GM12865 (cell line): ENCODE measurements around the gene ANTXRL.

ENCODE experiments used
- DNase-seq: peaks from one replicate; pipeline ENCODE4 v3.0.0; 2010; ENCODE audit warnings: low read depth
- H3K4me3 ChIP-seq: 2 replicates; pipeline ENCODE4 v1.5.1; 2011; ENCODE audit warnings: mild to moderate bottlenecking, low read depth, low read length, control low read depth
- TF ChIP-seq, protein P1 (sequence below): IDR thresholded peaks from 2 replicates; pipeline ENCODE4 v1.5.1; 2011; ENCODE audit warnings: low read length, control low read depth, low read depth, inconsistent platforms; ENCODE audit not compliant: insufficient read depth; ENCODE audit errors: missing control alignments

The ANTXRL gene

DNA sequence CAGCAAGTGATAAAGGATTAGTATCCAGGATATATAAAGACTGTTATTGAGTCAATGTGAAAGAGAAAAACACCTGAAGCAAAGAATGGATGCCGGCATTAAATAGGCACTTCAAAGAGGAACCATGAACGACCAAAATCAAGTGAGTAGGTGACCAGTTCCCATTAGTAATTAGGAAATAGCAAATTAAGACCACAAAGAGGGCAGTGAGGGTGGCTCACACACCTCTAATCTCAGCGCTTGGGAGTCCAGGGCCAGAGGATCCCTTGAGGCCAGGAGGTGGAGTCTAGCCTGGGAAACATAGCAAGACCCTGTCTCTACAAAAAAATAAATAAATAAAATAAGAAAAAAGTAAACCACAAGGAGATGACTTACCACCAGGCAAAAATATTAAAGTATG, 1.5 kb upstream of the ANTXRL start:
- peak overlapping the region; percentile 58 for H3K4me3 ChIP-seq
- DNase-seq = no peak
- TF ChIP-seq, protein P1, sequence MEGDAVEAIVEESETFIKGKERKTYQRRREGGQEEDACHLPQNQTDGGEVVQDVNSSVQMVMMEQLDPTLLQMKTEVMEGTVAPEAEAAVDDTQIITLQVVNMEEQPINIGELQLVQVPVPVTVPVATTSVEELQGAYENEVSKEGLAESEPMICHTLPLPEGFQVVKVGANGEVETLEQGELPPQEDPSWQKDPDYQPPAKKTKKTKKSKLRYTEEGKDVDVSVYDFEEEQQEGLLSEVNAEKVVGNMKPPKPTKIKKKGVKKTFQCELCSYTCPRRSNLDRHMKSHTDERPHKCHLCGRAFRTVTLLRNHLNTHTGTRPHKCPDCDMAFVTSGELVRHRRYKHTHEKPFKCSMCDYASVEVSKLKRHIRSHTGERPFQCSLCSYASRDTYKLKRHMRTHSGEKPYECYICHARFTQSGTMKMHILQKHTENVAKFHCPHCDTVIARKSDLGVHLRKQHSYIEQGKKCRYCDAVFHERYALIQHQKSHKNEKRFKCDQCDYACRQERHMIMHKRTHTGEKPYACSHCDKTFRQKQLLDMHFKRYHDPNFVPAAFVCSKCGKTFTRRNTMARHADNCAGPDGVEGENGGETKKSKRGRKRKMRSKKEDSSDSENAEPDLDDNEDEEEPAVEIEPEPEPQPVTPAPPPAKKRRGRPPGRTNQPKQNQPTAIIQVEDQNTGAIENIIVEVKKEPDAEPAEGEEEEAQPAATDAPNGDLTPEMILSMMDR = no peak

DNA sequence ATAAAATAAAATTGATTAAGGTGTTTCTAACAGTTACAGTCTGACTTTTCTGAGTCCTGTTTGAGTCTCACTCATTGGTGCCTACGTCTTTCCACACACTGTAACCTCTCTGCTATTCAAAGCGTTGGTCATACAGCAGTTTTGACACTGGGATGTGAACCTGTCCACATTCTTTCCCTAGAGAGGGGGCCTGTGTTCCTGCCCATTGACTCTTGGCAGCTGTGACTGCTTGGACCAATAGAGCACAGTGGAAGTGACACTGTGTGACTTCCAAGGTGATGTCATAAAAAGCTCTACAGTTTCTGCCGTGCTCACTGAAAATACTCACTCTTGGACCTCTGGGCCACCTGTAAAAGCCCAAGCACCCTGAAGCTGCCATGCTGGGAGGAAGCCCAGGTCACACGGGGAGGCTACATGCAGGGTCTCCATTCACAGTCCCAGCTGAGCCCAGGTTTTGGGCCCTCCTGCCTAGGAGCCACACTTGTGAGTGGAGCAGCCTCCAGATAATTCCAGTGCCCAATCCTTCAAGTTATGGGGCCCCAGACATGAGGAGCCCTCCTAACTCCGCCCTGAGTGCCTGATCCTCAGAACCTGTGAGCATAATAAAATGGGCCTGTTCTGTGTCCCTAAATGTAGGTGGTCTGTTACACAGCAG, 704 bp upstream of the ANTXRL start:
- no peak for DNase-seq
- H3K4me3 ChIP-seq = no peak overlapping the region
- TF ChIP-seq, protein P1 = no peak

DNA sequence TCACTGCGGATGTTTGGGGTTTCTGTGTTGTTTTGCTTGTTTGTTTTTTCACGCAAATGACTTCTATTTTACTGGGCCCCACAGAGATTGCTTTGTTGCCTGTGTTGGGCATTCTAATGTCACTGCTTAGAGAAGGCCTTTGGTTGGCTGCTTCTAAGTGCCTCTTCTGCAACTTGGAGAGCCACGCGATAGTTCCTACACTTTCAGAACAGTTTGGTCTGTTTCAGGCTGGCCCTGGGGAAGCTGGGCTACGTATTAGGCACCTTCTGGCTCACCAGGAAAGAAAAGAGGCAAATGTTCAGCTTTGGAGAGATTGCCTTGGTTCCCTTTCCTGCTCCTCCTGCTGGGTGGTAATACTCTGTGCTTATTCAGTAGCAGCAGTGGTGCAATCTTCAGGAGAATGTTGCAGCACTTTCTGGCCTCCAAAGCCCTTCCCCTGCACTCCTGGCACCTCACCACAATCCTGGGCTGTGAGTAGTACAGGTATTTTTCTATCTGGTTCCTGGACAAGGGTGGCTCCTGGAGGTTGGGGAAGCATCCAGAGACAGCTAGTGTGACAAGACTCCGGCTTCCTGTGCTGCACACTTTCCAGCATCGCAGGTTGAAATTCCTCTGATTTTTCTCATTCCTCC, 1.2 kb downstream of the ANTXRL start:
- TF ChIP-seq, protein P1 = no peak
- no peak for DNase-seq
- H3K4me3 ChIP-seq = no peak overlapping the region

DNA sequence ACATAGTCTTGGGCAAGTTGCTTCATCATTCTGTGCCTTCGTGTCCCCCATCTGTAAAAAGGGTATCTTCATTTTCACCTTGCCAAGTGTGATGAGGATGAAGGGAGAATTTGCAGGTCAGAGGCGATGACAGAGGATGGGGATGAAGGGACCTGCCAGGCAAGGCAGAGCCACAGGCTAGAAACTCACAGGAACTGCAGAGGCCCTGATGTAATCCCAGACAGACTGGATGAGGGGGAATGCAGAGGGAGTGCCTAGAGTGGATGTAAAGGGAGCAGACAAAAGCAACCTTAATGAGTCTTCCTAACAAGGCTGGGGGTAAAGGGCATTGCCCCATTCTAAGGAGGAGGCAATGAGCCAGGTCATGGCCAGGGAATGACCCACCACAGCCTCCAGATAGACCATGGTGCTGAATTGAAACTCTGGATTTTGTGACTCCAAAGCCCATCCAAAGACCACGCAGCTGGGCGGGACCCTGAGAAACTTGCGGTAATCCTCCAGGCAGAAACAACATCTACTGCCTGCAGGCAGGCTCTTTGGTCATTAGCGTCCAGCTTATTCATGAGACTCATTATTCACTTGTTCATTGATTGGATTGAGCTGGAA, 1.9 kb downstream of the ANTXRL start:
- DNase-seq = no peak
- TF ChIP-seq, protein P1 = no peak
- H3K4me3 ChIP-seq = no peak overlapping the region

DNA sequence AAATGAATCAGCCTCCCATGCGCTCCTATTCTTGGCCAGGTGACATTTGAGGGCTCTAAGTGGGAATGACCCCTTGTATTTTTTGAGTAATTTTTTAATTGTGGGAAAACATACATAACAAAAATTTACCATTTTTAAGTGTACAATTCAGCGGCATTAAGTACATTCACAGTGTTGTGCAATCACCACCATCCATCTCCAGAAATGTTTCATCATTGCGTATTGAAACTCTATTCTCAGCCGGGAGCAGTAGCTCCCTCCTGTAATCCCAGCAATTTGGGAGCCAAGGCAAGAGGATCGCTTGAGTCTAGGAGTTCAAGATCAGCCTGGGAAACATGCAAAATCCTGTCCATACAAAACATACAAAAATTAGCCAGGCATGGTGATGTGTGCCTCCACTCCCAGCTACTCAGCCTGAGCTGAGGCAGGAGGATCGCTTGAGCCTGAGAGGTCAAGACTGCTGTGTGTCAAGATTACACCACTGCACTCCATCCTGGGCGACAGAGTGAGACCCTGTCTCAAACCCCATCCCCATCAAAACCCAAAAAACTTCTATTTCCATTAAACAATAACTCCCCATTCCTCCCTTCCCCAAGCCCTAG, 2.5 kb downstream of the ANTXRL start:
- TF ChIP-seq, protein P1 = no peak
- H3K4me3 ChIP-seq = no peak overlapping the region
- DNase-seq = no peak

DNA sequence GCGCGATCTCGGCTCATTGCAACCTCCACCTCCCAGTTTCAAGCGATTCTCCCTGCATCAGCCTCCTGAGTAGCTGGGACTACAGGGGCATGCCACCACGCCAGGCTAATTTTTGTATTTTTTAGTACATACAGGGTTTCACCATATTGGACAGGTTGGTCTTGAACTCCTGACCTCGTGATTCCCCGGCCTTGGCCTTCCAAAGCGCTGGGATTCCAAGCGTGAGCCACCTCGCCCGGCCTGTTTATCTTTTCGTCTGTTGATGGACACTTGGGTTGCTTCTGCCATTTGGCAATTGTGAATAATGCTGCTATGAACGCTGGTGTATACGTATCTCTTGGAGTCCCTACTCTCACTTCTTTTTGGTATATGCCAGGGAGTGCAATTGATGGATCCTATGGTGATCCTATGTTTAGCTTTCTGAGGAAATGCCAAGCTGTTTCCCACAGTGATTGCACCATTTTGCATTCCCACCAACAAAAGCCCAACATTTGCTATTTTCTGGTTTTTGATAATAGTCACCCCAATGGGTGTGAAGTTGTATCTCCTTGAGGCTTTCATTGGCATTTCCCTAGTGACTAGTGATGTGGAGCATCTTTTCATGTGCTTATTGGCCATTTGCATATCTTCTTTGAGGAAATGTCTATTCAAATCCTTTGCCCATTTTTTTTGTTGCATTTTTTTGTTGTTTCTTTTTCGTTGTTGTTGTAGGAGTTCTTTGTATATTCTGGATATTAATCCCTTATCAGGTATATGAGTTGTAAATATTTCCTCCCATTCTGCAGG, 3.5 kb downstream of the ANTXRL start:
- no peak overlapping the region for H3K4me3 ChIP-seq
- DNase-seq = no peak
- TF ChIP-seq, protein P1 = no peak
